Osteoblast (primary cell): ENCODE results near the gene CTSA. TPM values are rescaled to one million over a fixed set of nuclear protein-coding genes. Genes with fewer than 3 reads are reported as not detected.

Experiments used
- DNase-seq: peaks from one replicate; pipeline ENCODE4 v3.0.0; 2011; ENCODE audit warnings: low spot score, mixed read lengths; ENCODE audit not compliant: insufficient read length; ENCODE audit errors: missing footprints
- H2AFZ ChIP-seq: 2 replicates; pipeline ENCODE4 v1.6.0; 2011; ENCODE audit warnings: mild to moderate bottlenecking, low read length
- H3K27ac ChIP-seq: 2 replicates; pipeline ENCODE4 v1.5.1; 2011; ENCODE audit warnings: mild to moderate bottlenecking, low read depth, low read length, moderate library complexity
- H3K27me3 ChIP-seq: 2 replicates; pipeline ENCODE4 v1.6.0; 2012; ENCODE audit warnings: mild to moderate bottlenecking, control low read depth, inconsistent platforms, low read length, moderate library complexity; ENCODE audit not compliant: insufficient read depth
- H3K36me3 ChIP-seq: 2 replicates; pipeline ENCODE4 v1.5.1; 2011; ENCODE audit warnings: mild to moderate bottlenecking, low read length, control low read depth, moderate library complexity; ENCODE audit not compliant: insufficient read depth
- H3K4me1 ChIP-seq: 2 replicates; pipeline ENCODE4 v1.5.1; 2011; ENCODE audit warnings: mild to moderate bottlenecking, low read length, control low read depth, moderate library complexity; ENCODE audit not compliant: insufficient read depth
- H3K4me2 ChIP-seq: 2 replicates; pipeline ENCODE4 v1.6.0; 2011; ENCODE audit warnings: mild to moderate bottlenecking, low read length; ENCODE audit not compliant: insufficient read depth
- H3K4me3 ChIP-seq: fragments of 200-600 bp; sonication (generic); 3 replicates; pipeline ENCODE4 v1.5.1; 2012; ENCODE audit warnings: mild to moderate bottlenecking, low read length, inconsistent platforms; ENCODE audit not compliant: insufficient read depth
- H3K79me2 ChIP-seq: 2 replicates; pipeline ENCODE4 v1.6.0; 2012; ENCODE audit warnings: mild to moderate bottlenecking, low read length, control low read depth, inconsistent platforms; ENCODE audit not compliant: insufficient read depth
- H3K9me3 ChIP-seq: 2 replicates; pipeline ENCODE4 v1.5.1; 2011; ENCODE audit warnings: low read depth, low read length, control low read depth
- H4K20me1 ChIP-seq: 2 replicates; pipeline ENCODE4 v1.6.0; 2012; ENCODE audit warnings: mild to moderate bottlenecking, low read length, control low read depth; ENCODE audit not compliant: insufficient read depth
- total RNA-seq: library from RNA; depleted of rRNA; stranded (reverse); fragments of >200 nt; gene quantifications from 2 replicates; pipeline ENCODE4 v1.2.3, GENCODE V29; 2012
- TF ChIP-seq, protein P1 (sequence below): IDR thresholded peaks from 2 replicates; pipeline ENCODE4 v1.5.1; 2011; ENCODE audit warnings: mild to moderate bottlenecking, low read depth, low read length, moderate library complexity; ENCODE audit errors: extremely low read depth

CTSA gene
- total RNA-seq, 1 donor: 157 TPM

- no peak overlapping the region for H3K4me2 ChIP-seq
- peaks cover 26% of the 10 kb centered on the region for H3K36me3 ChIP-seq
- H3K79me2 ChIP-seq: peaks cover 15% of the 10 kb centered on the region
- H3K4me3 ChIP-seq: no peak overlapping the region
- no peaks in the 10 kb centered on the region for H3K4me1 ChIP-seq
- H3K27ac ChIP-seq: no peak overlapping the region
- TF ChIP-seq, protein P1, sequence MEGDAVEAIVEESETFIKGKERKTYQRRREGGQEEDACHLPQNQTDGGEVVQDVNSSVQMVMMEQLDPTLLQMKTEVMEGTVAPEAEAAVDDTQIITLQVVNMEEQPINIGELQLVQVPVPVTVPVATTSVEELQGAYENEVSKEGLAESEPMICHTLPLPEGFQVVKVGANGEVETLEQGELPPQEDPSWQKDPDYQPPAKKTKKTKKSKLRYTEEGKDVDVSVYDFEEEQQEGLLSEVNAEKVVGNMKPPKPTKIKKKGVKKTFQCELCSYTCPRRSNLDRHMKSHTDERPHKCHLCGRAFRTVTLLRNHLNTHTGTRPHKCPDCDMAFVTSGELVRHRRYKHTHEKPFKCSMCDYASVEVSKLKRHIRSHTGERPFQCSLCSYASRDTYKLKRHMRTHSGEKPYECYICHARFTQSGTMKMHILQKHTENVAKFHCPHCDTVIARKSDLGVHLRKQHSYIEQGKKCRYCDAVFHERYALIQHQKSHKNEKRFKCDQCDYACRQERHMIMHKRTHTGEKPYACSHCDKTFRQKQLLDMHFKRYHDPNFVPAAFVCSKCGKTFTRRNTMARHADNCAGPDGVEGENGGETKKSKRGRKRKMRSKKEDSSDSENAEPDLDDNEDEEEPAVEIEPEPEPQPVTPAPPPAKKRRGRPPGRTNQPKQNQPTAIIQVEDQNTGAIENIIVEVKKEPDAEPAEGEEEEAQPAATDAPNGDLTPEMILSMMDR: no peak
- DNase-seq: no peak
- no peaks in the 10 kb centered on the region for H3K27me3 ChIP-seq
- no peaks in the 10 kb centered on the region for H3K9me3 ChIP-seq
- peaks cover 8% of the 10 kb centered on the region for H4K20me1 ChIP-seq
- no peak overlapping the region for H2AFZ ChIP-seq
Observed at GRCh38 chr20:45850238-45850637, 40.9 kb upstream of the CTSA start.

GRCh38 chr20:45850926-45851325, 40.2 kb upstream of the CTSA start:
- Histone ChIP-seq H3K79me2 (peaks cover 19% of the 10 kb centered on the region), H4K20me1 (peaks cover 11% of the 10 kb centered on the region), H3K27me3 (no peaks in the 10 kb centered on the region), H3K4me1 (peaks cover 2% of the 10 kb centered on the region), H3K4me3 (no peak overlapping the region), H3K9me3 (no peaks in the 10 kb centered on the region), H3K27ac (no peak overlapping the region), H3K36me3 (peaks cover 22% of the 10 kb centered on the region), H3K4me2 (no peak overlapping the region), H2AFZ (no peak overlapping the region)
- TF ChIP-seq, protein P1: no peak
- no peak for DNase-seq

DNA sequence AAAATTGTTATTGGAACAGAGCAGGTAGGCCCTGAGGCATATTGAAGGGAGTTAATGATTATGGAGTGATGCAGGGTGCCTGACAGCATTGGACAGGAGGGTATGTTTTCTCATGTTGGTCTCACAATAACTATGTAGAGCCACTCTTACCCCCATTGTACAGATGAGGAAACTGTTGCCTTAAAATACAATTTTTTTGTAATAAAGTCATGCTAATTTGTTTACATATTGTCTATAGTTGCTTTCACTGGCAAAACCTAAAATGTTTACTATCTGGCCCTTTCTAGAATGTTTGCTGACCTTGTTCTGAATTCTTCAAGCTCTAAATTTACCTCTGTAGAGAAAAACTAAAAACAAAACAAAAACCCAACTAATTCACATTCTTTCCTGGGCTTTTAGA, 39.6 kb upstream of the CTSA start:
- Histone ChIP-seq H3K27me3 (no peaks in the 10 kb centered on the region), H3K36me3 (peaks cover 17% of the 10 kb centered on the region), H3K9me3 (no peaks in the 10 kb centered on the region), H4K20me1 (peaks cover 11% of the 10 kb centered on the region), H3K4me3 (no peak overlapping the region), H2AFZ (no peak overlapping the region), H3K79me2 (peaks cover 25% of the 10 kb centered on the region), H3K4me1 (peaks cover 8% of the 10 kb centered on the region), H3K4me2 (no peak overlapping the region), H3K27ac (no peak overlapping the region)
- TF ChIP-seq, protein P1: no peak
- DNase-seq: no peak

- TF ChIP-seq, protein P1: no peak
- Histone ChIP-seq H3K4me1 (peaks cover 10% of the 10 kb centered on the region), H3K36me3 (peaks cover 16% of the 10 kb centered on the region), H3K9me3 (no peaks in the 10 kb centered on the region), H3K27me3 (no peaks in the 10 kb centered on the region), H3K4me2 (no peak overlapping the region), H2AFZ (no peak overlapping the region), H3K4me3 (no peak overlapping the region), H3K27ac (no peak overlapping the region), H3K79me2 (peaks cover 31% of the 10 kb centered on the region), H4K20me1 (peaks cover 11% of the 10 kb centered on the region)
- DNase-seq: no peak
Observed at GRCh38 chr20:45852326-45852725, 38.8 kb upstream of the CTSA start.
